Smooth muscle cell (in vitro differentiated cells): ENCODE measurements around the gene MEOX1. TPM values are rescaled to one million over a fixed set of nuclear protein-coding genes. Genes with fewer than 3 reads are reported as not detected.

ENCODE experiments used
- DNase-seq: peaks from one replicate; lab custom pipeline; 2025; ENCODE audit not compliant: unreplicated experiment; lab: John Stamatoyannopoulos, UW
- H2AFZ ChIP-seq: fragments of 200-600 bp; sonication (generic); 2 replicates; pipeline ENCODE4 v1.6.0; 2016; ENCODE audit warnings: antibody characterized with exemption, low read depth, mild to moderate bottlenecking
- H3F3A ChIP-seq: fragments of 200-600 bp; sonication (generic); 2 replicates; pipeline ENCODE4 v1.6.0; 2017; ENCODE audit warnings: antibody characterized with exemption, low read depth
- H3K27ac ChIP-seq: fragments of 200-600 bp; sonication (generic); 2 replicates; pipeline ENCODE4 v1.5.1; 2016; ENCODE audit warnings: low read depth, mild to moderate bottlenecking
- H3K27me3 ChIP-seq: fragments of 200-600 bp; sonication (generic); 2 replicates; pipeline ENCODE4 v1.6.1; 2016; ENCODE audit warnings: low read depth, mild to moderate bottlenecking
- H3K36me3 ChIP-seq: fragments of 200-600 bp; sonication (generic); 2 replicates; pipeline ENCODE4 v1.5.1; 2016; ENCODE audit warnings: low read depth
- H3K4me1 ChIP-seq: fragments of 200-600 bp; sonication (generic); 2 replicates; pipeline ENCODE4 v1.5.1; 2016; ENCODE audit warnings: low read depth
- H3K4me2 ChIP-seq: fragments of 200-600 bp; sonication (generic); 2 replicates; pipeline ENCODE4 v1.6.0; 2016; ENCODE audit warnings: mild to moderate bottlenecking
- H3K4me3 ChIP-seq: fragments of 200-600 bp; sonication (generic); 2 replicates; pipeline ENCODE4 v1.5.1; 2016; ENCODE audit warnings: mild to moderate bottlenecking
- H3K79me2 ChIP-seq: fragments of 200-600 bp; sonication (generic); 2 replicates; pipeline ENCODE4 v1.6.0; 2016; ENCODE audit warnings: low read depth, mild to moderate bottlenecking
- H3K9ac ChIP-seq: fragments of 200-600 bp; sonication (generic); 2 replicates; pipeline ENCODE4 v1.6.0; 2016; ENCODE audit warnings: low read depth
- H3K9me3 ChIP-seq: fragments of 200-600 bp; sonication (generic); replicated peaks from 2 replicates; pipeline ENCODE4 v1.5.1; 2016; ENCODE audit warnings: low read depth
- H4K20me1 ChIP-seq: fragments of 200-600 bp; sonication (generic); 2 replicates; pipeline ENCODE4 v1.6.0; 2016; ENCODE audit warnings: low read depth
- CTCF ChIP-seq: fragments of 200-600 bp; sonication (generic); IDR thresholded peaks from 2 replicates; pipeline ENCODE4 v1.5.1; 2017; ENCODE audit warnings: borderline replicate concordance, mild to moderate bottlenecking, antibody characterized with exemption; ENCODE audit not compliant: insufficient read depth, poor library complexity, severe bottlenecking
- WGBS: methylation state at CpG from one replicate; pipeline ENCODE4 v1.1.7; 2016; ENCODE audit warnings: low lambda C conversion rate; 5-methylcytosine and 5-hydroxymethylcytosine counted together
- polyA plus RNA-seq: library from polyadenylated mRNA; unstranded; fragments of >200 nt; fragmentation: Nextera tagmentation; extraction: Ambion mirVana; gene quantifications from 2 replicates; pipeline ENCODE4 v1.2.1, GENCODE V29; 2016
- total RNA-seq: library from RNA; depleted of rRNA; stranded (reverse); fragments of >200 nt; gene quantifications from 2 replicates; pipeline ENCODE4 v1.2.3, GENCODE V29; 2014

MEOX1 gene
- total and polyA plus RNA-seq, 2 experiments from 2014 or later = 0.58 to 1.7 TPM

- Histone ChIP-seq H3K4me1 (peaks cover 9% of the 10 kb centered on the region), H3K4me2 (peak overlapping the region; percentile 50), H3K9ac (no peak overlapping the region), H3F3A (no peaks in the 10 kb centered on the region), H3K4me3 (no peak overlapping the region), H3K27me3 (no peaks in the 10 kb centered on the region), H3K79me2 (no peaks in the 10 kb centered on the region), H4K20me1 (no peaks in the 10 kb centered on the region), H3K36me3 (no peaks in the 10 kb centered on the region), H2AFZ (peak overlapping the region; percentile 26), H3K9me3 (no peaks in the 10 kb centered on the region), H3K27ac (peak overlapping the region; percentile 1)
- no peak for TF ChIP-seq CTCF
- 23% methylated on average over 15 of the region's 15 CpGs for WGBS
- DNase-seq = no peak
Measured at GRCh38 chr17:43628089-43628650, 33.6 kb downstream of the MEOX1 start.

GRCh38 chr17:43627653-43628052 is 34.1 kb downstream of the MEOX1 start:
- no peak overlapping the region for H3K4me3 ChIP-seq
- peak overlapping the region; percentile 26 for H2AFZ ChIP-seq
- no peak for DNase-seq
- peaks cover 8% of the 10 kb centered on the region for H3K4me1 ChIP-seq
- H3K27ac ChIP-seq = peak overlapping the region; percentile 1
- no peaks in the 10 kb centered on the region for H3K79me2 ChIP-seq
- H4K20me1 ChIP-seq = no peaks in the 10 kb centered on the region
- H3F3A ChIP-seq = no peaks in the 10 kb centered on the region
- 49% methylated on average over 5 of the region's 5 CpGs for WGBS
- H3K4me2 ChIP-seq = peak overlapping the region; percentile 50
- H3K9ac ChIP-seq = no peak overlapping the region
- no peaks in the 10 kb centered on the region for H3K27me3 ChIP-seq
- TF ChIP-seq CTCF = no peak
- no peaks in the 10 kb centered on the region for H3K9me3 ChIP-seq
- no peaks in the 10 kb centered on the region for H3K36me3 ChIP-seq

DNA sequence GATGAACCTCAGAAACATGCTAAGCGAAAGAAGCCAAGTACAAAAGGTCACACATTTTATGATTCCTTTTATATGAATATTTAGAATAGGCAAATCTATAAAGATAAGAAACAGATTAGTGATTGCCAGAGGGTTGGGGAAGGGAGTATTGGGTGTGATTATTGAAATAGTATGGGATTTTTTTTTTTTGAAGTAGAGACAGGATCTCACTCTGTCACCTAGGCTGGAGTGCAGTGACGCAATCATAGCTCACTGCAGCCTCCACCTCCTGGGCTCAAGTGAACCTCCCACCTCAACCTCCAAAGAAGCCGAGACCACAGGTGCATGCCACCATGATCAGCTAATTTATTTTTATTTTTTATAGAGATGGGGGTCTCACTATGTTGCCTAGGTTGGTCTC is 35.7 kb downstream of the MEOX1 start:
- H4K20me1 ChIP-seq = no peaks in the 10 kb centered on the region
- no peak overlapping the region for H3K9ac ChIP-seq
- H3K27ac ChIP-seq = no peak overlapping the region
- WGBS = 94% methylated on average over 3 of the region's 3 CpGs
- no peak for TF ChIP-seq CTCF
- H3K4me1 ChIP-seq = peaks cover 6% of the 10 kb centered on the region
- no peaks in the 10 kb centered on the region for H3K79me2 ChIP-seq
- no peaks in the 10 kb centered on the region for H3K36me3 ChIP-seq
- no peaks in the 10 kb centered on the region for H3F3A ChIP-seq
- no peak overlapping the region for H2AFZ ChIP-seq
- no peak overlapping the region for H3K4me2 ChIP-seq
- no peaks in the 10 kb centered on the region for H3K27me3 ChIP-seq
- no peaks in the 10 kb centered on the region for H3K9me3 ChIP-seq
- DNase-seq = no peak
- no peak overlapping the region for H3K4me3 ChIP-seq

DNA sequence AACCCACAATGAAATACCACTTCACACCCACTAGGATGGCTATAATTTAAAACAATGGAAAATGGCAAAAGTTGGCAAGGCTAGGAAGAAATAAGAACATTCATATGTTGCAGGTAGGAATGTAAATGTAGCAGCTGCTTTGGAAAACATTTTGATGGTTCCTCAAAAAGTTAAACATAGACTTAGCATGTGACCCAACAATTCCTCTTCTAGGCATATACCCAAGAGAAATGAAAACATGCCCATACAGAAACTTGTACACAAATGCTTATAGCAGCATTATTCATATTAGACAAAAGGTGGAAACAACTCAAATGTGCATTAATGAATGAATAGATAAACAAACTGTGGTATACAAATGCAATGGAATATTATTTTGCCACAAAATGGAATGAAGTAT is 36.1 kb downstream of the MEOX1 start:
- H3K36me3 ChIP-seq = no peaks in the 10 kb centered on the region
- no peak for TF ChIP-seq CTCF
- H3F3A ChIP-seq = no peaks in the 10 kb centered on the region
- H3K9me3 ChIP-seq = no peaks in the 10 kb centered on the region
- H3K27me3 ChIP-seq = no peaks in the 10 kb centered on the region
- H3K4me2 ChIP-seq = no peak overlapping the region
- DNase-seq = no peak
- no peak overlapping the region for H3K9ac ChIP-seq
- H3K79me2 ChIP-seq = no peaks in the 10 kb centered on the region
- H2AFZ ChIP-seq = no peak overlapping the region
- no peak overlapping the region for H3K27ac ChIP-seq
- H3K4me3 ChIP-seq = no peak overlapping the region
- no peaks in the 10 kb centered on the region for H4K20me1 ChIP-seq
- peaks cover 6% of the 10 kb centered on the region for H3K4me1 ChIP-seq
